NCI-H1694 (cell line): ENCODE results near the gene COPB2.

Experiments used
- DNase-seq: peaks from one replicate; lab custom pipeline; 2025; lab: John Stamatoyannopoulos, UW

Gene COPB2

DNA sequence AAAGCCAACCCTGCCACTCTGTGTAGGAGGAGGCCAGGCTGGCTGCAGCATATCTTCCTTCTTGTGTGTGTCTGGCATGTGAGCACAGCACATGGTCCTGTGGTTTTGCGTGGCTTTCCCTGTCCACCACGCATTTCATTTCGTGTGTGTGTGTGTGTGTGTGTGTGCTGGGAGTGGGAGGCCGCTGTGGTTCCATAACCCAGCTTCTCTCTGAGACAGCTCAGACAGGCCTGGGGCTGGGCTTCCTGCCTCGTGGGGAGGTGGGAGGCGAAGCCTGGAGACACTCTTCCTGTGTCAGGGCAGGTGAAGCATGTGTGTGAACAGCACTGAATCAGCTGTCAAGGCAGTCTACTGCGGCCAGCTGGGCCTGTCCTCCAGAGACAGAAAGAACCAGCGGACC, 61.6 kb downstream of the COPB2 start:
- DNase-seq: no peak

GRCh38 chr3:139327231-139327630, 62.2 kb downstream of the COPB2 start:
- DNase-seq: no peak

DNA sequence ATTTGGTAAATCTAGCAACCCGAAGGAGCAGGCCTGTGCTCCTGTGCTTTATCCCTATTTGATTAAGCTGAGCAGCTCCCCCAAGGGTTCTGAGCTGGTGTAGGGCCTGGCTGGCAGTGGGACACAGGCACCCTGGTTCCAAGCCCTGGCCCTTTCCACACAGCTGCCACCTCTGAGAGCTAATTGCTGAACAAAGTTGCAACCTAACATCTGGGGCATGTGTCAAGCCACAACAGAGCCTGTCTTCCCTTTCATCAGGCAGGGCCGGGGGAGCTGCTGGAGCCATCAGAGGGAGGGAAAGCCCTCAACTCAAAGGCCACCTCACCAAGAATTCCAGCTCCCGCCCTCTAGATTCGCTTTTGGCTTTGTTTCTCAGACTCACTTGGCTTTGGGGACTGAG, 62.7 kb downstream of the COPB2 start:
- DNase-seq: no peak

- DNase-seq: no peak
Observed at GRCh38 chr3:139326131-139326530, 63.3 kb downstream of the COPB2 start.

GRCh38 chr3:139325551-139325950, 63.9 kb downstream of the COPB2 start:
- peak; percentile 33 for DNase-seq

GRCh38 chr3:139324456-139324855, 65.0 kb downstream of the COPB2 start:
- no peak for DNase-seq

GRCh38 chr3:139323146-139323545, 66.3 kb downstream of the COPB2 start:
- no peak for DNase-seq

DNA sequence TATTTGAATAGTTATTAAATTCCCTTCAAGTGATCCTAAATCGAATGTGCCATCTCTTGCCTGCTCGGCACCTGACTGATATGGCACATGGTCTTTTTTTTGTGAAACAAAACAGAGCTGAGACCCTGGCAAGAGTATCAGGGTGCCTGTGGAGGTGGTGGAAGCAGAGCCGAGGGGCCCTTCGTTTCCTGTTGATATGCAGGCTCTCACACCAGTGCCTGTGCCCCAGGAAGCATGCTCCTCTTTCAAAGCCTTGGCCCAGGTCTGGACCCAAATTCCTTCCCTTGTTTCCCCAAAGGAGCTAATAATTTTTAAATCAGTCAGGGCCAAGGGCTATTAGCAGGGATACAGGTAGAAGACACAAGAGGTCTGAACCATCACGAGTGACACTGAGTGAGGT, 67.1 kb downstream of the COPB2 start:
- no peak for DNase-seq

DNA sequence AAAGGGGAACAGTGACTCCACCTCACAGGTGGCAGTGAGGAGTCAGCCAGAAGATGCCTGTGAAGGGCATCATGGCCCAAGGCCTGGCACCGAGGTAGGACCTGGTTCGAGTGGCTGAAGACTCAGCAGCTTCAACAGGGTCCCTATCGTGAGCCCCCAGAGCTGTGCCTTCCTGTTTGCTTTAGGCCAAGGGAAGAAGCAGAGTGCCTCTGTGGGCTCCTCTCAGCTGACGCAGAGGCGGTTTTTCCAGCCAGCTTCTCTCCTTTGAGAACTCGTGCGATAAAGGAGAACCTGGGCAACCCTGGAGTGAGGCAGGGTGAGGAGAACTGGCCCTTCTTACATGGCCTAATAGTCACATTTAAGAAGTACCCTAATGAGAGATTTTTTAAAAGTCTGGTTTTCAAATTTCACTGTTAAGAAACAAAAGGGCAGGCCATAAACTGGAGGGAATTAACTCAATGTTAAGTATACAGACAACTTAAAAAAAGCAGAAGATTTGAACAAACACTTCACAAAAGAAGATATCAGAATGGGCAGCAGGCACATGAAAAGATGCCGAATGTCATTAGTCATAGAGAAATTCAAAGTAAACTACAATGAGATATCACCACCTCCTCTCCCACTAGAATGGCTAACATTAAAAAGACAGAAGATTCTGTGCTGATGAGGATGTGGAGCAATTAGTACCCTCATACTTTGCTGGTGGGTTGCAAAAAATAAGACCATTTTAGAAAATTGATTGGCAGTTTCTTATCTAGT, 68.7 kb downstream of the COPB2 start:
- no peak for DNase-seq

DNA sequence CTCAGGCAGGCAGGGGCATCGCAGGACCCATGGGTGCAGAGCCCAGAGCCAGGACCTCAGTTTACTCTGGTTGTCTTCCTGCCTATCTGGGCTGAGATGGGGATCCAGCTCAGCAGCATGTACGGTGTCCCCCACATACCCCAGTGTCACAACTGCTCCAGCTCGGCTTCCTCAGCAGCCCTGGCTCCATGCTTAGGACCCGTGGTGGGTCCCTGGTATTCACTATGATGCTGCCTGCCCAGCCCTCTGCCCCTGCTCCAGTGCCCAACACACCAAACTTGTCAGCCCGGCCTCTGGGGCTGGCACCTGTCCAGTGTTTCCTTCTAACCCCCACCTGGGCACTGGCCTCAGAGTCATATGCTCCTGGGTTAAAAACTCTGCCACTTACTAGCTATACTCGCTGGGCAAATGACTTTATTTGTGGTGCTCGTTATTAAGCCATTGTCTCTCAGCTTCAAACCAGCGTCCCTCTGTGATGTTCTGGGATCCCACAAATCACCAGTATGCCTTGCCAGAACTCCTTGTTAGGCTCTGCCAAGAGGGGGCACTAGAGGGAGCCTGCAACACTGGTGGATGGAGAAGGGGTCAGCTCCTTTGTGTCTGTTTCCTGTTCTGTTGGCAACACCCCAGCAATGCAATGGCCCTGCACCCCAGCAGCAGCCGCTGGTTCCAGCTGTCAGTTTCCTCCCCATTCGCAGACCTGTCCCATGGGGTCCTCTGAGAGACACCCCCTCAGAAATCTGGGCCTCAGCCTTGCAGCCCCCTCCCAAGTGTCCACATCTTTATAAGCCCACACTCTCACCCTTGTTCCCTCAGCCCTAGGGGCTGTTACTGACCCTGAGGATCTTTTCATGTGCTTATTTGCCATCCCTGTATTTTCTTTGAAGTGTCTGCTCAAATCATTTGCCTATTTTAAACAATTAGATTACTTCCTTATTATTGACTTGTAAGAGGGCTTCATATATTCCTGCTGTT, 69.7 kb downstream of the COPB2 start:
- peak; percentile 6 for DNase-seq

- no peak for DNase-seq
Observed at GRCh38 chr3:139318826-139319225, 70.6 kb downstream of the COPB2 start.

GRCh38 chr3:139318431-139318816, 71.0 kb downstream of the COPB2 start:
- no peak for DNase-seq

GRCh38 chr3:139317660-139318430, 71.6 kb downstream of the COPB2 start:
- no peak for DNase-seq

DNA sequence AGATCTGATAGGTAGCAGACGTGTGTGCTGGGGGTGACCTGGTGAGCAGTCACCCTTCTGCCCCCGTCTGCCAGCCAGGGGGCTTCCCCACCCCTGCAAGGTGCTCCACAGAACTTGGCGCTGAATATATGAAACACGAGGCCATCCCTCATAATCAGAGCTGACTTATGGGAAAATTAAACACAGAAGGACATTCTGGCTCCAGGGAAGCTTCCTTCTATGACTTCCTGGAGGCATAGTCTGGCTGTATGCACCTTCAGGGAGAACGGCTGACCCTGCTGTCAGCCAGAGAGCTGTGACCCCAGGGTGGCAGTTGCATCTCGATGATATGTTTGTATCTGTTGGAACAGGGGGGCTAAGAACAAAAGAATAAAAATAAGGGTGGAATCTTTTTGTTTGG, 72.2 kb downstream of the COPB2 start:
- DNase-seq: no peak

GRCh38 chr3:139313921-139314320, 75.5 kb downstream of the COPB2 start:
- no peak for DNase-seq

DNA sequence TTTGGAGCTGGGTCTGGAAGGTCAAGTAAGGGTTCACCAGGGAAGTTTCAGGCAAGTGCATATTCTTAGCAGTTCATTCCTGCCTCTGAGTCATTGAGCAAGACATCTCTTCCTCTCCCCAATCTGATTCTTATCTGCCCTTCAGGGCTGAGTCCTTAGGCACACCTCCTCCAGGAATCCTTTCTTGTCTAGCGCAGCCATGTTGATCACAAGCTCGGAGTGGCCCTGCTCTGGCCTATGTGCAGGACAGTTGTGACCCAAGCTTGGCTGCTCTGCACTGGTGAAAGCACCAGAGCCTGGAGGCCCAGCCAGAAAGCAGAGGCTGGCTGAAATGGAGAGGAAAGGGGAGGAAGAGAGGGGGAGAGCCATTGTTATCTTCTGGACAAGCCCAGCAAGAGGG, 76.5 kb downstream of the COPB2 start:
- DNase-seq: no peak

DNA sequence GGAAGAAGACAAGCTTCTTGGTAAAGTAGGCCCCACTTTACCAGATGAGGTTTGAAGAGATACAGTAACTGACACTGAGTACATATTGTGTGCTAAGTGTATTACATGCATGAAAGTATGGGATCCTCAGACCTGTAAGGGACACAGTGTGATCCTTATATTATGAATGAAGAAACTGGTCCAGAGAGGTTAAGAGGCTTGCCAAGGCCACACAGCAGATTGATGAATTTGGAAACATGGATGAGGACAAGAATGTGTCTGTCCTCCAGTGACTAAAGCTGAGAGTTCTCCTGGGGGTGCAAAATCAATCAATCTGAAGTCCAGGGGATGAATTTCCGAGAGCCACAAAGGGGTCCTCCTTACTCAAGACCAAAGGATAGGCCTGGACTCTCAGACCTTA, 77.0 kb downstream of the COPB2 start:
- DNase-seq: no peak

DNA sequence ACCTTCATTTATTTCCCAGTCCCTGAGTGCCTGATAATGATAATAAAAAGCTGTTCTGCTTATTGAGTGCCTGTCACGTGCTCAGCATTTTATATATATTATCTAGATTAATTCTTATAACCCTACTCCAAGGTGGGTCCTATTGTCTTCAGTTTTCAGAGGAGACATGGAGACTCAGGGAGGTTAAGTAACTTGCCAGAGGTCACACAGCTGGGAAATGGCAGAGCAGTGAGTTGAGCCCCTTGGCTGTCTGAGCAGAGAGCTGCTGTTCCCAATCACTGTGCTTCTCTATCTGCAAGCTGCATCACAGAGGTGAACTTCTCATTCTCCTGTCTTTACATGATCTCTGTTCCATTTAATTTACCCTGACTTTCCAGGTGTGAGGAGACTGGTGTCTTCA, 77.9 kb downstream of the COPB2 start:
- no peak for DNase-seq

DNA sequence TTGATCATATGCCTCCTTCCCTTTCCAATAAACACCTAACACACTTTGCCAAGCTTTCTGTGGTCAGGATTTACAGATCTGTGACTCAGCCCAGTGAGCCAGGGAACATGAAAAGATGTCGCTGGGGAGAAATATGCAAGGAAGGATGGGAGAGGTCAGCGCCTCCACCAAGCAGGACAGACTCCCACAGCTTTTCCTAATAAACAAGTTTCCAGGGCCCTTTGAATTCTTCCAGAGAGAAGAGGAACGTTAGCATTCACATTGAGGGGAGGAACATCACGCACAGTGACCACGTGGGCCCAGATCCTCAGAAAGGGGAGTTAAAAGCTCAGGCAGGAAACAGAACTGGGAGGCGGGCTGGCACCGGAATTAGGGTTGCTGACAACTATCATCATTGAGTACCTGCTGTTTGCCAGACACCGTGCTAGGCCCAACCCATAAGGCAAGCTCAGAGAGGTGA, 78.9 kb downstream of the COPB2 start:
- no peak for DNase-seq

DNA sequence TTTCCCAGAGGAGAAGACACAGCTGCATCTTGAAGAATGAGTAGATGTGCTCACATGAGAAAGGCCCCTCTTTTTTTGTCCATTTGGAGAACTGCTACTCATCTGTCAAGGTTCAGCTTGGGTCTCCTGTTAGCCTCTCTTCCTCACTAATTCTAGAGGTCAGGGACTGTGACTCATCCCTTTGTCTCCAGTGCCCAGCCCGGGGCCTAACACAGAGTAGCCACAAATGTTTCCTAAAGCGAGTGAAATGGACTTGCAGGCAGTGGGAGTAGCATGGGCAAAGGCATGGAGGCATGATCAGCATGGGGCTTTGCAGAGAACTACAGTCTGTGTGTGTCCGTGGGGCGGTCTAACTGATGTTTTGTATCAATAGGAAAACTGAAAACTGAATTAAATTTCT, 79.6 kb downstream of the COPB2 start:
- DNase-seq: no peak

GRCh38 chr3:139309061-139309591, 80.3 kb downstream of the COPB2 start:
- DNase-seq: no peak

- DNase-seq: no peak
Observed at GRCh38 chr3:139308560-139308959, 80.9 kb downstream of the COPB2 start.
